SK-N-SH (cell line): ENCODE results near the gene SLC26A11. TPM values are rescaled to one million over a fixed set of nuclear protein-coding genes. Genes with fewer than 3 reads are reported as not detected.

Experiments
- CTCF ChIA-PET: fragments of 300-600, 350-600 bp; formaldehyde crosslinking; extraction: SDS; loops from one replicate; lab custom pipeline; 2021; lab: Yijun Ruan, JAX
- POLR2A ChIA-PET: fragments of 350-600 bp; sonication (Branson Sonifier 250); formaldehyde crosslinking; extraction: SDS; loops from one replicate; lab custom pipeline; 2020; ENCODE audit warnings: antibody characterized with exemption, inconsistent platforms; lab: Yijun Ruan, JAX
- DNase-seq: peaks from one replicate; pipeline ENCODE4 v3.0.0; 2012
- H2AFZ ChIP-seq: fragments of 200-600 bp; sonication (generic); 2 replicates; pipeline ENCODE4 v1.8.1; 2016; ENCODE audit warnings: antibody characterized with exemption, mild to moderate bottlenecking, low read depth
- H3F3A ChIP-seq: fragments of 200-600 bp; sonication (generic); replicated peaks from 2 replicates; pipeline ENCODE3; 2016; ENCODE audit warnings: antibody characterized with exemption, mild to moderate bottlenecking; ENCODE audit not compliant: insufficient read depth
- H3K27ac ChIP-seq, 2 experiments: fragments of 200-500 bp in 1 of 2; fragments of 200-600 bp in 1 of 2; sonication (Bioruptor generic) in 1 of 2; sonication (generic), shearing (Covaris generic) in 1 of 2; 2 replicates each; pipeline versions ENCODE4 v1.5.1 to v1.6.1; 2014 to 2016; ENCODE audit warnings: low read depth in 2 of 2, inconsistent platforms in 1 of 2, low read length in 1 of 2, mild to moderate bottlenecking in 1 of 2, mixed read lengths in 1 of 2
- H3K27me3 ChIP-seq: fragments of 200-600 bp; sonication (generic), shearing (Covaris generic); 2 replicates; pipeline ENCODE4 v1.6.1; 2016; ENCODE audit warnings: mixed run types; ENCODE audit not compliant: insufficient read depth
- H3K36me3 ChIP-seq, 2 experiments: fragments of 200-500 bp in 1 of 2; fragments of 200-600 bp in 1 of 2; sonication (Bioruptor generic) in 1 of 2; sonication (generic) in 1 of 2; replicated peaks in 1 of 2; 2 replicates each; pipeline versions ENCODE3 to v1.5.1; 2014 to 2016; ENCODE audit warnings: low read length in 1 of 2, mild to moderate bottlenecking in 1 of 2; ENCODE audit not compliant: insufficient read depth in 2 of 2, control insufficient read depth in 1 of 2
- H3K4me1 ChIP-seq, 2 experiments: fragments of 200-500 bp in 1 of 2; fragments of 200-600 bp in 1 of 2; sonication (Bioruptor generic) in 1 of 2; sonication (generic), shearing (Covaris generic) in 1 of 2; 2 replicates each; pipeline versions ENCODE4 v1.5.1 to v1.6.1; 2014 to 2016; ENCODE audit warnings: low read depth in 1 of 2, low read length in 1 of 2, mixed run types in 1 of 2; ENCODE audit not compliant: insufficient read depth in 2 of 2, control insufficient read depth in 1 of 2
- H3K4me2 ChIP-seq: fragments of 200-600 bp; sonication (generic), shearing (Covaris generic); 2 replicates; pipeline ENCODE4 v1.6.1; 2017; ENCODE audit warnings: mixed run types
- H3K4me3 ChIP-seq, 2 experiments: fragments of 200-500 bp in 1 of 2; fragments of 200-600 bp in 1 of 2; sonication (Bioruptor generic) in 1 of 2; sonication (generic), shearing (Covaris generic) in 1 of 2; 2 replicates each; pipeline versions ENCODE4 v1.5.1 to v1.8.1; 2014 to 2016; ENCODE audit warnings: low read depth in 2 of 2, inconsistent platforms in 1 of 2, low read length in 1 of 2, mild to moderate bottlenecking in 1 of 2, mixed read lengths in 1 of 2, moderate library complexity in 1 of 2
- H3K79me2 ChIP-seq: fragments of 200-600 bp; sonication (generic); 2 replicates; pipeline ENCODE4 v1.8.1; 2017; ENCODE audit warnings: mild to moderate bottlenecking; ENCODE audit not compliant: insufficient read depth
- H3K9ac ChIP-seq: fragments of 200-600 bp; sonication (generic); 2 replicates; pipeline ENCODE4 v1.6.1; 2017; ENCODE audit warnings: mixed run types
- H3K9me2 ChIP-seq: fragments of 200-600 bp; sonication (generic); 2 replicates; pipeline ENCODE4 v1.6.1; 2017; ENCODE audit warnings: mixed run types
- H3K9me3 ChIP-seq: fragments of 200-600 bp; sonication (generic); 2 replicates; pipeline ENCODE4 v1.6.1; 2017; ENCODE audit warnings: mixed run types, mild to moderate bottlenecking, moderate library complexity
- H4K20me1 ChIP-seq: fragments of 200-600 bp; sonication (generic); 2 replicates; pipeline ENCODE4 v1.6.1; 2017; ENCODE audit warnings: mild to moderate bottlenecking, mixed run types; ENCODE audit not compliant: insufficient read depth
- CHD2 ChIP-seq: fragments of 150-350 bp; IDR thresholded peaks from 2 replicates; pipeline ENCODE4 v1.6.1; 2018; ENCODE audit warnings: low read length; ENCODE audit not compliant: partially characterized antibody
- EP300 ChIP-seq, 2 experiments: IDR thresholded peaks; 2 replicates each; pipeline versions ENCODE4 v1.4.0 to v1.6.1; 2012; ENCODE audit warnings: borderline replicate concordance in 1 of 2, low read depth in 1 of 2, low read length in 1 of 2
- GABPA ChIP-seq: IDR thresholded peaks from 2 replicates; pipeline ENCODE4 v1.4.0; 2012; ENCODE audit warnings: low read depth, mild to moderate bottlenecking
- GATA2 ChIP-seq: sonication (generic); formaldehyde crosslinking; IDR thresholded peaks from 2 replicates; pipeline ENCODE4 v1.5.0; 2020; ENCODE audit warnings: mild to moderate bottlenecking, missing genetic modification reagents
- NFIC ChIP-seq: IDR thresholded peaks from 2 replicates; pipeline ENCODE4 v1.4.0; 2012; ENCODE audit warnings: borderline replicate concordance
- POLR2AphosphoS5 ChIP-seq: IDR thresholded peaks from 2 replicates; pipeline ENCODE4 v1.6.1; 2012; ENCODE audit warnings: low read depth, low read length
- RCOR1 ChIP-seq: fragments of 150-350 bp; IDR thresholded peaks from 2 replicates; pipeline ENCODE4 v1.6.1; 2017; ENCODE audit warnings: antibody characterized with exemption, low read length
- RXRA ChIP-seq: IDR thresholded peaks from 2 replicates; pipeline ENCODE4 v1.4.0; 2012; ENCODE audit warnings: low read depth, mild to moderate bottlenecking, borderline replicate concordance
- SMC3 ChIP-seq: IDR thresholded peaks from 2 replicates; pipeline ENCODE4 v1.6.1; 2012; ENCODE audit warnings: low read depth, low read length, improper control_type of control experiment
- YY1 ChIP-seq: IDR thresholded peaks from 2 replicates; pipeline ENCODE4 v1.4.0; 2012; ENCODE audit warnings: low read depth, mild to moderate bottlenecking
- WGBS: methylation state at CpG from one replicate; pipeline ENCODE4 v1.1.6; 2017; ENCODE audit warnings: low lambda C conversion rate; 5-methylcytosine and 5-hydroxymethylcytosine counted together
- polyA plus RNA-seq, 3 experiments: library from polyadenylated mRNA; depleted of rRNA; stranded (reverse); fragments of >200 nt; gene quantifications; 2 replicates each; pipeline ENCODE4 v1.2.3, GENCODE V29; 2012
- TF ChIP-seq, protein P1 (sequence below): IDR thresholded peaks from 2 replicates; pipeline ENCODE4 v1.6.1; 2012; ENCODE audit warnings: mild to moderate bottlenecking, low read depth, low read length, moderate library complexity
- TF ChIP-seq, protein P2 (sequence below): IDR thresholded peaks from 2 replicates; pipeline ENCODE4 v1.4.0; 2012; ENCODE audit warnings: low read depth, borderline replicate concordance
- TF ChIP-seq, protein P3 (sequence below): fragments of 200-600 bp; sonication (generic); IDR thresholded peaks from 2 replicates; pipeline ENCODE4 v1.6.1; 2017; ENCODE audit warnings: antibody characterized with exemption, mild to moderate bottlenecking, moderate library complexity

Gene SLC26A11
- polyA plus RNA-seq, 1 of the 3 experiments (the other 2 are of a cell fraction) = 35.9 TPM

DNA sequence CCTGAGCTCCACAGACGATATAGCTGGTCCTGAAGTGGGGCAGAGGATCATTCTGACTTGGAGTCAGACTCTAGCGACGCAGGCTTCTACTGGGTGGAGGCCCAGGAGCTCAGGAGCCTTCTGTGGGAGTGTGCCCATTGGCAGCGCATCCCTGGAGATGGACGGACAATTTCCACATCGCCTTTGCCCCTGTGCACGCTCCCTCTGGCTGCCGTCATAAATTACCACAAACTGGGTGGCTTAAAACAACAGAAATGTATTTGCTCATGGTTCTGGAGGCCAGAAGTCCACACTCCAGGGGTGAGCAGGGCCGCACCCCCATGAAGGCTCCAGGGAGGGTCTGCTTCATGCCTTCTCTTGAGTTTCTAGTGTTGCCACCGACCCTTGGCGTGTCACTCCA is 43.5 kb upstream of the SLC26A11 start:
- H3K79me2 ChIP-seq = no peaks in the 10 kb centered on the region
- TF ChIP-seq, protein P1, sequence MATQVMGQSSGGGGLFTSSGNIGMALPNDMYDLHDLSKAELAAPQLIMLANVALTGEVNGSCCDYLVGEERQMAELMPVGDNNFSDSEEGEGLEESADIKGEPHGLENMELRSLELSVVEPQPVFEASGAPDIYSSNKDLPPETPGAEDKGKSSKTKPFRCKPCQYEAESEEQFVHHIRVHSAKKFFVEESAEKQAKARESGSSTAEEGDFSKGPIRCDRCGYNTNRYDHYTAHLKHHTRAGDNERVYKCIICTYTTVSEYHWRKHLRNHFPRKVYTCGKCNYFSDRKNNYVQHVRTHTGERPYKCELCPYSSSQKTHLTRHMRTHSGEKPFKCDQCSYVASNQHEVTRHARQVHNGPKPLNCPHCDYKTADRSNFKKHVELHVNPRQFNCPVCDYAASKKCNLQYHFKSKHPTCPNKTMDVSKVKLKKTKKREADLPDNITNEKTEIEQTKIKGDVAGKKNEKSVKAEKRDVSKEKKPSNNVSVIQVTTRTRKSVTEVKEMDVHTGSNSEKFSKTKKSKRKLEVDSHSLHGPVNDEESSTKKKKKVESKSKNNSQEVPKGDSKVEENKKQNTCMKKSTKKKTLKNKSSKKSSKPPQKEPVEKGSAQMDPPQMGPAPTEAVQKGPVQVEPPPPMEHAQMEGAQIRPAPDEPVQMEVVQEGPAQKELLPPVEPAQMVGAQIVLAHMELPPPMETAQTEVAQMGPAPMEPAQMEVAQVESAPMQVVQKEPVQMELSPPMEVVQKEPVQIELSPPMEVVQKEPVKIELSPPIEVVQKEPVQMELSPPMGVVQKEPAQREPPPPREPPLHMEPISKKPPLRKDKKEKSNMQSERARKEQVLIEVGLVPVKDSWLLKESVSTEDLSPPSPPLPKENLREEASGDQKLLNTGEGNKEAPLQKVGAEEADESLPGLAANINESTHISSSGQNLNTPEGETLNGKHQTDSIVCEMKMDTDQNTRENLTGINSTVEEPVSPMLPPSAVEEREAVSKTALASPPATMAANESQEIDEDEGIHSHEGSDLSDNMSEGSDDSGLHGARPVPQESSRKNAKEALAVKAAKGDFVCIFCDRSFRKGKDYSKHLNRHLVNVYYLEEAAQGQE = no peak
- no peak for TF ChIP-seq YY1
- TF ChIP-seq POLR2AphosphoS5 = no peak
- TF ChIP-seq SMC3 = no peak
- no peak for TF ChIP-seq GATA2 (CRISPR knock-in tag)
- TF ChIP-seq EP300 (IDR thresholded peaks at IDR 0.05; ENCODE audit: borderline replicate concordance in 1 of 2, low read depth in 1 of 2, low read length in 1 of 2) = no peak
- no peak for TF ChIP-seq GABPA
- TF ChIP-seq NFIC = no peak
- TF ChIP-seq, protein P2, sequence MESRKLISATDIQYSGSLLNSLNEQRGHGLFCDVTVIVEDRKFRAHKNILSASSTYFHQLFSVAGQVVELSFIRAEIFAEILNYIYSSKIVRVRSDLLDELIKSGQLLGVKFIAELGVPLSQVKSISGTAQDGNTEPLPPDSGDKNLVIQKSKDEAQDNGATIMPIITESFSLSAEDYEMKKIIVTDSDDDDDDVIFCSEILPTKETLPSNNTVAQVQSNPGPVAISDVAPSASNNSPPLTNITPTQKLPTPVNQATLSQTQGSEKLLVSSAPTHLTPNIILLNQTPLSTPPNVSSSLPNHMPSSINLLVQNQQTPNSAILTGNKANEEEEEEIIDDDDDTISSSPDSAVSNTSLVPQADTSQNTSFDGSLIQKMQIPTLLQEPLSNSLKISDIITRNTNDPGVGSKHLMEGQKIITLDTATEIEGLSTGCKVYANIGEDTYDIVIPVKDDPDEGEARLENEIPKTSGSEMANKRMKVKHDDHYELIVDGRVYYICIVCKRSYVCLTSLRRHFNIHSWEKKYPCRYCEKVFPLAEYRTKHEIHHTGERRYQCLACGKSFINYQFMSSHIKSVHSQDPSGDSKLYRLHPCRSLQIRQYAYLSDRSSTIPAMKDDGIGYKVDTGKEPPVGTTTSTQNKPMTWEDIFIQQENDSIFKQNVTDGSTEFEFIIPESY = no peak
- no peak for TF ChIP-seq RCOR1
- no peak for TF ChIP-seq RXRA
- TF ChIP-seq, protein P3, sequence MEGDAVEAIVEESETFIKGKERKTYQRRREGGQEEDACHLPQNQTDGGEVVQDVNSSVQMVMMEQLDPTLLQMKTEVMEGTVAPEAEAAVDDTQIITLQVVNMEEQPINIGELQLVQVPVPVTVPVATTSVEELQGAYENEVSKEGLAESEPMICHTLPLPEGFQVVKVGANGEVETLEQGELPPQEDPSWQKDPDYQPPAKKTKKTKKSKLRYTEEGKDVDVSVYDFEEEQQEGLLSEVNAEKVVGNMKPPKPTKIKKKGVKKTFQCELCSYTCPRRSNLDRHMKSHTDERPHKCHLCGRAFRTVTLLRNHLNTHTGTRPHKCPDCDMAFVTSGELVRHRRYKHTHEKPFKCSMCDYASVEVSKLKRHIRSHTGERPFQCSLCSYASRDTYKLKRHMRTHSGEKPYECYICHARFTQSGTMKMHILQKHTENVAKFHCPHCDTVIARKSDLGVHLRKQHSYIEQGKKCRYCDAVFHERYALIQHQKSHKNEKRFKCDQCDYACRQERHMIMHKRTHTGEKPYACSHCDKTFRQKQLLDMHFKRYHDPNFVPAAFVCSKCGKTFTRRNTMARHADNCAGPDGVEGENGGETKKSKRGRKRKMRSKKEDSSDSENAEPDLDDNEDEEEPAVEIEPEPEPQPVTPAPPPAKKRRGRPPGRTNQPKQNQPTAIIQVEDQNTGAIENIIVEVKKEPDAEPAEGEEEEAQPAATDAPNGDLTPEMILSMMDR = no peak
- no peak for TF ChIP-seq CHD2
- DNase-seq = no peak
- CTCF ChIA-PET = interaction anchor here (0.6 kb wide), 1 partner anchor 187 kb away, joined by 3 read pairs; no protein-coding TSS in a partner anchor
- H3K9me2 ChIP-seq = no peaks in the 10 kb centered on the region
- H3K4me1 ChIP-seq = no peaks in the 10 kb centered on the region
- no peaks in the 10 kb centered on the region for H4K20me1 ChIP-seq
- H3K4me3 ChIP-seq = no peak overlapping the region
- no peaks in the 10 kb centered on the region for H3F3A ChIP-seq
- no peak overlapping the region for H3K27ac ChIP-seq
- H3K4me2 ChIP-seq = no peak overlapping the region
- no peaks in the 10 kb centered on the region for H3K9me3 ChIP-seq
- no peaks in the 10 kb centered on the region for H3K36me3 ChIP-seq
- H3K9ac ChIP-seq = no peak overlapping the region
- WGBS = 85% methylated on average over 11 of the region's 11 CpGs
- H3K27me3 ChIP-seq = peaks cover 4% of the 10 kb centered on the region; the same call in 1 of the 2 replicates
- H2AFZ ChIP-seq = no peak overlapping the region
- POLR2A ChIA-PET = no interaction called here
